Bronchial epithelial cell (primary cell): ENCODE results near the gene MMEL1. TPM values are rescaled to one million over a fixed set of nuclear protein-coding genes. Genes with fewer than 3 reads are reported as not detected.

ENCODE experiments used
- DNase-seq: peaks from one replicate; pipeline ENCODE4 v3.0.0-alpha.2; 2010; ENCODE audit warnings: low read depth
- FAIRE-seq: peaks from 2 replicates; lab custom pipeline; 2011; peaks lifted over from hg19 to GRCh38; lab: Jason Lieb, UNC
- H3K27me3 ChIP-seq: 2 replicates; pipeline ENCODE4 v1.5.1; 2011; ENCODE audit warnings: low read length; ENCODE audit not compliant: control insufficient read depth, insufficient read depth
- H3K36me3 ChIP-seq: 2 replicates; pipeline ENCODE4 v1.5.1; 2011; ENCODE audit warnings: low read length; ENCODE audit not compliant: control insufficient read depth, insufficient read depth
- H3K4me3 ChIP-seq: 2 replicates; pipeline ENCODE4 v1.5.1; 2011; ENCODE audit warnings: mild to moderate bottlenecking, low read depth, low read length, control low read depth
- total RNA-seq: library from RNA; depleted of rRNA; stranded (reverse); fragments of >200 nt; gene quantifications from 2 replicates; pipeline ENCODE4 v1.2.1, GENCODE V29; 2014
- TF ChIP-seq, protein P1 (sequence below): IDR thresholded peaks from 2 replicates; pipeline ENCODE4 v1.5.1; 2011; ENCODE audit warnings: mild to moderate bottlenecking, moderate library complexity, low read length, control low read depth, inconsistent platforms; ENCODE audit not compliant: insufficient read depth, severe bottlenecking

The MMEL1 gene
- total RNA-seq, 1 donor from 2014 or later = not detected

DNA sequence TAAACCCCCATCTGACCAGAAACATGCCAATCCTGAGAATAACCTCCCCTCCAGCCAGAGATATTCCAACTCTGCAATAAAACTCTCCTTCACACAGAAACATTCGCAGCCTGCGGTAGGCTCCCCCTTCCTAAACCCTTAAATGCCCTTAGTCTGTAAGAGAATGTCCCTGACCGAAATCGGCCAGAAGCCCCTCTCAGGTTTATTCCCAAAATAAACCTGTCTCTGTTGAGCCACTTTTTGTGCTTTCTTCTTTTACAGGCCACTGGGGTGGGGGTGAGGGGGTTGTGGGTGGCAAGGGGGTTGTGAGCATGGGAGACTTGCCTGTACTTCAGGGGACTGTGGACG, 41.6 kb downstream of the MMEL1 start:
- FAIRE-seq = no peak
- no peak overlapping the region for H3K4me3 ChIP-seq
- H3K27me3 ChIP-seq = no peaks in the 10 kb centered on the region
- peaks cover 4% of the 10 kb centered on the region for H3K36me3 ChIP-seq
- no peak for DNase-seq
- TF ChIP-seq, protein P1, sequence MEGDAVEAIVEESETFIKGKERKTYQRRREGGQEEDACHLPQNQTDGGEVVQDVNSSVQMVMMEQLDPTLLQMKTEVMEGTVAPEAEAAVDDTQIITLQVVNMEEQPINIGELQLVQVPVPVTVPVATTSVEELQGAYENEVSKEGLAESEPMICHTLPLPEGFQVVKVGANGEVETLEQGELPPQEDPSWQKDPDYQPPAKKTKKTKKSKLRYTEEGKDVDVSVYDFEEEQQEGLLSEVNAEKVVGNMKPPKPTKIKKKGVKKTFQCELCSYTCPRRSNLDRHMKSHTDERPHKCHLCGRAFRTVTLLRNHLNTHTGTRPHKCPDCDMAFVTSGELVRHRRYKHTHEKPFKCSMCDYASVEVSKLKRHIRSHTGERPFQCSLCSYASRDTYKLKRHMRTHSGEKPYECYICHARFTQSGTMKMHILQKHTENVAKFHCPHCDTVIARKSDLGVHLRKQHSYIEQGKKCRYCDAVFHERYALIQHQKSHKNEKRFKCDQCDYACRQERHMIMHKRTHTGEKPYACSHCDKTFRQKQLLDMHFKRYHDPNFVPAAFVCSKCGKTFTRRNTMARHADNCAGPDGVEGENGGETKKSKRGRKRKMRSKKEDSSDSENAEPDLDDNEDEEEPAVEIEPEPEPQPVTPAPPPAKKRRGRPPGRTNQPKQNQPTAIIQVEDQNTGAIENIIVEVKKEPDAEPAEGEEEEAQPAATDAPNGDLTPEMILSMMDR = no peak

DNA sequence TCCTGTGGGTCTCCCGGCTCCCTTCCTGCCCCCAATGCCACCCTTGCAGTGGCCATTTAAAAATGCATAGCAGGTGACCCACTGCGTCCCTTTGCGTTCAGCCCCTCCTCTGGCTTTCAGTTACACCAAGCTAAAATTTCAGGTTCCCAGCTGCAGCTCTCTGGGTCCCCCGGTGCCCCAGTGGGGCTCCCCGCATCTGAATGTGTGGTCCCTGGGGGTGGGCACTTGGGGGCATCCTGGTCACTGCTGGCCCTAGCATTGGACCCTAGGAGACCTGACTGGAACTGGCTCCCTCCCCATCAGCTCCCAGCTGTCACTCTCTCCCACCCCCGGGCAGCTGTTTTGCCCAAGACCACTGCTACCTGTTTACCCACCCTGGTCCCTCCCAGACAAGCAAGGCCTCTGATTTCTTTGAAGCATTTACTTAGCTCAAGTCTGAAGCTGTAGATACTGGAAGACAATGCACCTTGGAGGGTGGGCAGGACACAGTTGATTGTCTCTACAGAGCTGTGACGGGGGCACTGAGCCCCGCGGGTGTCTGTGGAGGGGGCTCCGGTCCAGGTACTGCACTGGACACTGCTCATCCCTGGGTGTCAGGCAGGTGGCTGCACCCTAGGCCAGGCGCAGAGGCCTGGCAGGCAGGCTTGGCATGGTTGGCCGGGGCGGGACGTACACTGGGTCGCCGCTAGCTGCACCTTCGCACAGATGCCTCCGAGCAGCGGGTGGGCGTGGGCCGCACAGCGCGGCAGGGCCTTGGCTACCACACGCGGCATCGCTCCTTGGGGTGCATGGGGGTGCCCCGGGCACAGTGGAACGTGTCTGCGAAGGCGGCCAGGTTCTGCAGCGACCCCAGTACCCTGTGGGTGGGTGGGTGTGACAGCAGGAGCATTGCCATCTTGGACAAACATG, 42.3 kb downstream of the MMEL1 start:
- DNase-seq = no peak
- no peak for FAIRE-seq
- Histone ChIP-seq H3K4me3 (no peak overlapping the region), H3K27me3 (no peaks in the 10 kb centered on the region), H3K36me3 (peaks cover 4% of the 10 kb centered on the region)
- TF ChIP-seq, protein P1 = no peak

DNA sequence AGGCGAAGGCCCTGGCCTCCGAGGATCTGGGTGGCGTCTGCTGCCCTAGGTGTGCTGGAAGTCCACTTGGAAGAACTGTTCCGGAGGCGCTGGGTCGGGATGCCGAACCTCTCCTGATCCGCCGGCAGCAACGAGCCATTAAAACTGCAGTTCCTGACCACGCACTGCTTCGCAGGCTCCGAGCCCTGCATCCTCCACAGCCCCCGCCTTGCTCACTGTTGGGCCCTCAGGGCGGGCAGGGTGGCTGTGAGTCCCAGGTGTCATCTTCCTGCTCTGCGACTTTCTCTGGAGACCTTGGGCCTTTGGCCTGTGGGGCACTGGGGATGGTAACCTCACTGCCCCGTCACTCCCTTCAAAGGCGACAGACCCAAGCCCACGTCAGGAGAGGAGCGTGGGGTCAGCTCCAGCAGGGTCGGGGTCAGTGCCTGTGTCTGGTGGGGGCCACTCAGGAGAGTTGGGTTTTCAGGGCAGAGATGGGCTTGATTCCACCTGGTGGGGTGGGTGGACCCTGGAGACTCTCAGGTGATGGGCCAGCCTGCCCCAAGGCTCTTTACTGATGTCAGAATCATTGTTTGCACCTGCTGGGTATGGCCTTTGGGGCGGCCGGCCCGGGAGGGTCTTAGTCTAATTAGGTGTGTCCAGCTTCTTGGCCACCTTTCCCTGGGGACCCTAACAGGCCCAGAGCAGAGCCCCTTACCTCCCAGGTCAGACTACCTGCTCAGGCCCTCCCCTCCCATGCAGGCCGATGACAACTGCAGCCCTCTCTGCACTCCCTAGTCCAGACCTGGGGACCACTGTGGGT, 43.2 kb downstream of the MMEL1 start:
- H3K4me3 ChIP-seq = no peak overlapping the region
- no peaks in the 10 kb centered on the region for H3K27me3 ChIP-seq
- DNase-seq (no peak), FAIRE-seq (no peak)
- TF ChIP-seq, protein P1 = no peak
- H3K36me3 ChIP-seq = peaks cover 4% of the 10 kb centered on the region

DNA sequence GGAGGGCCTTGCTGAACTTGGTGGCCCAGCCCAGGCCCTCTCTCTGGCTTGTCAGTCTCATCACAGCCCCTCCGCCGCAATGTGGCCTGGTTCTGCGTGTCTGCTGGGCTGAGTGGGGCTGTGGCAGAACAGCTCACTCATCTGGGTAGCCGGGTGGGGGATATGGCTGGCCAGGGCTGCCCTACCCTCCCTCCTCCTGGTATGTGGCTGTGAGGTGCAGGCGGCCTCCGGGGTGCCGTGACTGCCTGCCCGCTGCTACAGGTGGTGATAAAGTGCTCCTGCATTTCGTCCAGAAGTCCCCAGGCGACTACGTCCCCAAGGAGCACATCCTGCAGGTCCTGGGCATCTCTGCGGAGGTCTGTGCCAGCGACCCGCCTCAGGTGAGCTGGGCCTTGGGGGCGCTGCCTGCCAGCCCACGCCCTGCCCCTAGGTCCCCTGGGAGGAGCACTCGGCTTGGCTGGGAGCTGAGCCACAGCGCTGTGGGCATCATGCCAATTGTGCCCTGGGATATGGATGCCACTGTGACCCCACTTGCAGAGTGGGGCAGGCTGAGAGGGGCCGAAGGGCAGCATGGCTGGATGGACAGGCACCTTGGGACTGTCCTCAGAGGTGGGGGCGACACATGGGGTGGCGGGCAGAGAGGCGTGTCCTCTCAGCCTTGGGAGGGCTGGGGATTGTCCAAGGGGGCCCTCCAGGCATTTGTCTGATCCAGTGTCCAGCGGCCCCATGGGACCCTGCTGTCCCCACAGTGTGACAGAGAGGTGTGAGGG, 44.0 kb downstream of the MMEL1 start:
- Histone ChIP-seq H3K27me3 (no peaks in the 10 kb centered on the region), H3K36me3 (peaks cover 4% of the 10 kb centered on the region), H3K4me3 (no peak overlapping the region)
- no peak for DNase-seq
- FAIRE-seq = no peak
- TF ChIP-seq, protein P1 = no peak

DNA sequence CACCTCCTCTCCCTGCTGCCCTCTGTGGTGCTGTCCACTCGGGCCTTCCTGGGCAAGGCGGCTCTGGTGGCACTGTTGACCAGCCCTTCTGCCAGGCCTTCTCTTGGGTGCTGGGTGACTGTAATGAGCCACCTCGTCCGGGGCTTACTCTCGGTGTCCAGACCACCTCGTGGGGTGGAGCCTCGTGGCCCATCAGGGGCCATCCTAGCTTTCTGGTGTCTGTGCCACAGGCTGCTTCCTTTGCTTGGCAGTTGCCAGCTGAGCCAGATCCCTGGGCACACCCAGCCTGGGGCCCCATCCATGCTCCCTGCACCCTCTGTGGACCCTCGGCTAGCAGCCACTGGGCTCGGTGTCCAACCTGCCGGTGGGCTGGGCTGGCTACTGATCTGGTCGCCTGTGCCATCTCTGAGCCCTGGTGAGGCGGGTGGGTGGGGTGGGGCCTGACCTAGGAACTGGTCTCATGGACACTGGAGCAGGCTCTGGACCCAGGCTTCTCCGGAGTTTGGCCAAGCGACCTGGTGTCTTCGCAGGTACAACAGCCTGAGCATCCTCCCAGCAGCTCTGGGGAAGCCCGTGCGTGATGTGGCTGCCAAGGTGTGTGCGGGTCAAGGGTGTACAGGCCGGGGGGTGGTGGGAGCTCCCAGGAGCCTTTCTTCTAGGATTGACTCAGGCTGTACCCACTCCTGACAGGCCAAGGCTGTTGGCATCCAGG, 44.8 kb downstream of the MMEL1 start:
- H3K36me3 ChIP-seq = peaks cover 4% of the 10 kb centered on the region
- H3K27me3 ChIP-seq = no peaks in the 10 kb centered on the region
- TF ChIP-seq, protein P1 = no peak
- DNase-seq (no peak), FAIRE-seq (no peak)
- H3K4me3 ChIP-seq = no peak overlapping the region
